ENCODE measurements around the gene TNFRSF1B.
"Not testable (repeated sequence)": the region's sequence is repeated elsewhere in the genome, so short reads cannot be mapped to it uniquely, and the experiment has no call there.

Gene TNFRSF1B

DNA sequence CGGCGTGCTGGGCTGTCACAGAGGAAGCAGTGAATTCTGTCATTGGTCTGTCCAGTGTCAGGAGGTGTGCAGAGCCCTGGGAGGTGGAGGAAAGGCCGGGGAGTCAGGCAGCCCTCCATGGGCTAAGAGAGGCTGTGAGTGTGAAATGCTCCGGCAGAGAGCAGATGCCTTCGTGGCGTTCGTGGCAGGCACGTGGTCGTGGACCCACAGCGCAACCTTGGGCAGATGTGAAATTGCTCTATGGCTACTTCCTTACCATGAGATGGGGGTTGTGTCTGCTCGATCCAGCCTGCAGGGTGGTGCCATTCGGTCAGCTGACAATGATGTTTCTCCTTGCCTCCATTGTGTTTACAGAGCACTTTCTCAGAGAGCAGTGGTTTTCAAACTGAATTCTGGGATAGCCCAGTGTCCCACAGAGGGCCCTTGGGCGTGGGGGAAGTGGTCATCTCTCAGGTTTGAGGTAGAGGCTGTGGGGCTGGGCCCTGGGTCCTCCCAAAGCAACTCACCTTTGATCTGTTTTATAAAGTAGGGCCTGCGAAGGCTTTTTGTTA is 27.9 kb downstream of the TNFRSF1B start:
- DNase-seq = no peak

DNA sequence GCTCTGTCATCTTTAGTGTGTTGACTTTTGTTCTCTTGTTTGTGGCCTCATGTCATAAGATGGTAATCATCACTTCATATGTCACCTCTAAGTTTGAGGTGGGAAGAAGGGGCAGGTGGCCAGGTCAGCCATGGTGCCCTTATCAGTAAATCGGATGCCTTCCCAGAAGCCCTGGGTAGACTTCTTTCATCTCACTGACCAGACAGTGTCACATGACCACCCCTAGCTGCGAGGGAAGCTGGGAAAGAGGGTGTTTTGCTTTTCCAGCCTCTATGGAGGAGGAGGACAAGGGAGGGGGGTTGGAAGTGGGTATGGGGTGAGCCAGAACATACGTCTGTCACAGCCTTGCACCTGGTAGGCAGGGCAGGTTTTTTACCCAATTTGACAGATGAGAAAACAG is 28.6 kb downstream of the TNFRSF1B start:
- no peak for DNase-seq

DNA sequence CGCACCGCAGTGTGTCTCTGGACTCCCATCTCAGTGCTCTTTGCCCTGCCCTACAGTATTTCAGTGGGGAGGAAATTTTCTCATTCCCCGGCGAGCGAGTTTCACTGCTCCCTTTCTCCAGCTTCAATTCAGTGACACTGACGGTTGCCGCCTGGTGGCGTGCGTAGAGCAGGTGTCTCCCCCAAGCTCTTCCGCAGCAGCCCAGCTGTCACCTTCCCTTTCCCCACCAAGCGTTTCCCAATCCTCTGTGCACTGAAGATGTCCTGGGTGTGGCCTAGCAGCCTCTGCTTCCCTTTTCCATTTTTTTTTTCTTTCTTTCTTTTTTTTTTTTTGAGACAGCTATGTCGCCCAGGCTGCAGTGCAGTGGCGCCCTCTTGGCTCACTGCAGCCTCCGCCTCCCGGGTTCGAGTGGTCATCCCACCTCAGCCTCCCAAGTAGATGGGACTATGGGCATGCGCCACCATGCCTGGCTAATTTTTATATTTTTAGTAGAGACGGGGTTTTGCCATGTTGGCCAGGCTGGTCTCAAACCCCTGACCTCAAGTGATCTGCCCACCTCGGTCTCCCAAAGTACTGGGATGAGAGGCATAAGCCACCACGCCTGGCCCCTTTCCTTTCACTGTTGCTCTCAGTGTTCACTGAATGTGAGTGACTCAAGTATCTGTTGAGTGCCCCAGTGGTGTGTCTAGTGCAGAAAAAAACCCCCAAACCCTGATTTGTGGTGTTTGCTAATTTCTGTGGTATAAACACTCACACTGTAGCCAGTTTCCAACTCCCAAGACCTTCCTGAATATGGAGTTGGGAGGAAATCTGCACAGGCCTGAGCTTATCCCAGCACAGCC is 30.1 kb downstream of the TNFRSF1B start:
- no peak for DNase-seq

DNA sequence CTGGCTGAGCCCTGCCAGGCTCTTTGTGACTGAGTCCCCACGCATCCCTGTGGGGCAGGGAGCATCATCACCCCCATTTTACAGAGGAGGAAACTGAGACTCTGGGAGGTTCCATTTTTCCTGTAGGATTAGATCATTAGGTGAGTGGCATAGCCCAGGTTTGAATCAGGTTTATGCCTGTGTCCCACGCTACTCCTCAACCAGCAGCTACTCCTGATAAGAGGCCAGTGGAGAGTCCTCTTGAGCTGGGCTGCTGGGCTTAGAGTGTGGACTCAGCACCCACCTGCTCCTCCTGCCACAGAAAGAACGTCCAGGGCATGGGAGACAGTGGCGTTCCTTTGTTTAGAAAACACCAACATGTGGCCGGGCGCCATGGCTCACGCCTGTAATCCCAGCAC is 30.7 kb downstream of the TNFRSF1B start:
- no peak for DNase-seq

DNA sequence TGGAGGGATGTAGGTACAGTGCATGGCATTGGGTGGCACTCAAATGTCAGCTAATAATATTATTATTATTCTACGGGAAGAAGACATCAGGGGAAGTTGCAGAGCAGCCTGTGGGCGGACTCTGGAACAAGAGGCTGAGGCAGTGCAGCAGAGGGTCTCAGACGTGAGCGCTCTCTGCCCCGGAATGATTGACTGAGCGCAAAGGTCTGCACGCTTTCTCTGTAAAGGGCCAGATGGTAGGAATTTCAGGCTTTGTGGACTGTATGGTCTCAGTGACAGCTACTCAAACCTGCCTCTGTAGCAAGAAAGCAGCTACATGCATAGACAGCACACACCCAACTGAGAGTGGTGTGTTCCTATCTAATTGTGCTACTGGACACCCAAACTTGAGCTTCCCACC is 33.4 kb downstream of the TNFRSF1B start:
- no peak for DNase-seq

DNA sequence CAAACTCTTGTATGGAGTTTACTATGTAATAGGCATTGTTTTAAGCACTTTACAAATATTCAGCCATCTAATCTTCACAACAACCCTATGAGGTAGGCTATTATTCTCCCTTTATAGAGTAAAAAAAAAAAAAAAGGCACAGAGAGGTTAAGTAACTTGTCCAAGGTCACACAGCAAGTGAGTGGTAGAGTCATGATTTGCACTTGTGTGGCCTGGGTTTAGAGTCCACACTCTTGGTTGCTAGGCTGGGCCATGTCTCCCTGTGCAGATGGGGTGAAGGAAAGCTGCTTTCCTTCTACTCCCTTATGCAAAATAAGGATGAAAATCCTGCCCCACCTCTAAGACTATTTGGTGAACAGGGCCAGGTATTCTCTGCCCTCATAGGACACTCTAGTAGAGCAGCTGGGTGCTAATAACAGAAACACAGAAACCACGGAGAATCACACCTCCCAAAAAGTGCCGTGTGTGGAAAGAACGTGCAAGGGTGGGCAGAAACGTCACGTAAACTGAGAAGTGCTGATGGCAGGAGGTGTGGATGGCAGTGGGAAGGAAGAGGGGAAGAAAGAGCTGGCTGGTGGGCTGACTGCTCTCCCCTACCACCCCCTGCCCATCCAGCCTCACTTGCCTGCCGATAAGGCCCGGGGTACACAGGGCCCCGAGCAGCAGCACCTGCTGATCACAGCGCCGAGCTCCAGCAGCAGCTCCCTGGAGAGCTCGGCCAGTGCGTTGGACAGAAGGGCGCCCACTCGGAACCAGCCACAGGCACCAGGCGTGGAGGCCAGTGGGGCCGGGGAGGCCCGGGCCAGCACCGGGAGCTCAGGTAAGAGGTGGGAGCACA is 34.8 kb downstream of the TNFRSF1B start:
- peak; percentile 46 for DNase-seq

DNA sequence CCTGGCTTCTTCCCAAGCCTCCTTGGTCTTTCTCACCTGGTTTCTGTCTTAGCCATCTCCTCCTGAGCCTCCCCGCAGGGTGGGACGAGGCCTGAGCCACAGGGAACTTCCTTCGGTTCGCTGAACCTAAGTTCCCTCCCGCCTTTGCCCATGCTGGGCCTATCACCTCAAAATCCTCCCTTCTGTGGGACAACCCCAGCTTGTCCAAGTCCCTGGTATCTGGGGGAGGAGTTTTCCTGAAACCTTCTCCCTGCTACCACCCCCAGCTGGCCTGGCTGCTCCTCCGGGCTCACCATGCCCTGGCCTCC is 35.4 kb downstream of the TNFRSF1B start:
- no peak for DNase-seq

DNA sequence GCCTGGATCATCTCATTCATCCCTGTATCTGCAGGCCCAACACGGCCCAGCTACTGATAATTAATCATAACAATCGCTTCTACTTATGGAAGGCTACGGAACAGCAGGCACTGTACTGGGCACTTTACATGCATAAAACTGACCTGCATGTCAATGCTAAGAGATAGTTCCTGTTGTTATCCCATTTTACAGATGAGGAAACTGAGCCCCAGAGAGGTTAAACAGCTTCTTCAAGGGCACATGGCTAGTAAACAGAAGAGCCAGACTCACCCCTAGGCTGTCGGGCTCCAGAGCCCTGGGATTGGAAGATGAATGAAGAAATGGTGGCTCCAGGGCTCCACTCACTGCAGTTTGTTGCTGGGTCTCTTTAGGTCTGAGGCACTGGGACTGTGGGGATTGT is 35.8 kb downstream of the TNFRSF1B start:
- DNase-seq = no peak

DNA sequence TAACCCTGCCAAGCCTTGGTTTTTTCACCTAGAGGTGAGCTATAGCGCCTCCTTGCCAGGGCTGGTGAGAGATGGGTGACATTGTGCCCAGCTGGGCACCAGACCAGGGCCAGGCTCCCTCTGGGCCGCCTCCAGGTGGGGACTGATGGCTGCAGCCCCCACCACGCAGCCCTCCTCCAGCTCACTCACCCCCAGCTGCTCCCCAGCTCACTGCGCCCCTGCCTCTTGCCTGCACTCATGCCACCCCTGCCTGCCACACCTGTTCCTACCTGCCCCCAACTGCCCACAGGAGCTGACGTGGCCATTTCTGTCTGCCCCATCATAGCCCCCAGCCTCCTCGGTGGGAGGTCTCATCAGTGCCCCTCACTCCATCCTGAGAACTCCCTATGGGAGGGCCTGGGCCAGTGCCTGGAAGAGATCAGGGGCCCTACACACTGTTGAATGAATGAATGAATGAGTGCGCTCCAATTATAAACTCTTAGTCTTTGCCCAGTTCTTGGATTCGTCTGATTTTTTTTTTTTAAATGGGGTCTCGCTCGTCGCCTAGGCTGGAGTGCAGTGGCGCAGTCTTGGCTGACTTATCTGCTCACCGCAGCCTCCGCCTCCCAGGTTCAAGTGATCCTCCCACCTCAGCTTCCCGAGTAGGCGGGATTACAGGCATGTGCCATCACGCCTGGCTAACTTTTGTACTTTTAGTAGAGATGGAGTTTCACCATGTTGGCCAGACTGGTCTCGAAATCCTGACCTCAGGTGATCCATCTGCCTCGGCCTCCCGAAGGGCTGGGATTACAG is 36.6 kb downstream of the TNFRSF1B start:
- DNase-seq = no peak

DNA sequence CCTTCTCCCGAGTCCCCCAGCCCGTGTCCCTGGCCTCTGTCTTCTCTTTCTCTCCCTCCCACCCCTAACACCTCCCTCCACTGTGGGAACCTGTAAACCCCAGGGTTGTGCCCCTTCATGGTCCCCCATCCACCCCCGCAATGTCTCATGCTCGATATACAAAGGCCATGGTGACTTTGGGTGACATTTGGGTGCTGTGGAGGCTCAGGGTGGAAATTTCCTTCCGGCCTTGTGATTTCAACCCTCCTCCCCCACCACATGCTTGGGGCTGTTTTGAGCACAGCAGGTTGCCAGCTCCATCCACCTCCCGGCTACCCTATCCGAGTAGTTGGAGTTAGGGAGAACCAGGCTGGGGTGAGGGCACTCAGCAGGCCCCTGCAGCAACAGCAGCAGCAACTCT is 37.3 kb downstream of the TNFRSF1B start:
- DNase-seq = peak; percentile 68

DNA sequence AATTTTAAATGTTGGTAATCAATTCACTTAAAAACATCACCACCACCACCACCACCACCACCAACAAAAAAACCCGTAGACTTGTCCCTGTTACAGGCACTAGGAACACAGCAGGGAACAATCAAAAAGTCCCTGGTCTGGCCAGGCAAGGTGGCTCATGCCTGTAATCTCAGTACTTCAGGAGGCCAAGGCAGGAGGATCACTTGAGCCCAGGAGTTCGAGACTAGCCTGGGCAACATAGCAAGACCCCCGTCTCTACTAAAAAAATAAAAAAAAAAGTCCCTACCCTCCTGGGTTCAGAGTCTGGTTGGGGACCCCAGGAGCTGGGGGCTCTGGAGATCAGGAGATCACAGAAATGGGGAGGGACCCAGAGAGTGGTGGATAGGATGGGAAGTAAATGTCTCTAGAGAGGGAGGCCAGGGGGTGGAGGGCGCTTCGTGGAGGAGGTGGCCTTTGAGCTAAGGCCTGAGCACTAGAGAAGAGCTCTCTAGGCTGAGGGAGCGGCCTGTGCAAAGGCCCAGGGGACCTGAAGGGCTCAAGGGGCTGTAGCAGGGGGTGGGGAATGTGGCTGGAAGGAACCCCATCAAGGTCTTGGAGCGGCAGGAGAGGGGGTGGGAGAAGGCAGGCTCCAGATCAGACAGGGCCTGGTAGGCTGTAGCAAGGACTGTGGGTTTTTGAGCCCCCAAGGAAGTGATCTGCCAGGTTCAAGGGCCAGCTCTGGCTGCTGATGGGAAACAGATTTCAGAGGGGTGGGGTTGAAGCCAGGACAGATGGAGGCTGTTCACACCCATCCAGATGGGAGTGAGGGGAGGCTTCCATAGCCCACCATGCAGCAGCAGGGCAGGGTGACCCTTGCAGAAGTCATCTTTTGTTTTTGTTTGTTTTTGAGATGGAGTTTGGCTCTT is 38.2 kb downstream of the TNFRSF1B start:
- DNase-seq = no peak

DNA sequence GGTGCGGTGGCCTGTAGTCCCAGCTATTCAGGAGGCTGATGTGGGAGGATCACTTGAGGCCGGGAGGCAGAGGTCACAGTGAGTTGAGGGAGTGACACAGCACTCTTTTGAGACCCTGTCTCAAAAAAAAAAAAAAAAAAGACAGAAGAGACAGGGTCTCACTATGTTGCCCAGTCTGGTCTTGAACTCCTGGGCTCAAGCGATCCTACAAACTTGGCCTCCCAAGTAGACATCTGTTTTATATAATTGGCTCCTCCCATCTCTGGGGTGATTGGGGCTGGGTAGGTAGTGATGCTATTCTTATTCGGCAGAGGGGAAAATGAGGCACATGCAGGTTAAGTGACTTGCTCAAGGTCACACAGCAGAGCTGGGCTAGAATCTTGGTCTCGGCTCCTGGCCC is 39.4 kb downstream of the TNFRSF1B start:
- DNase-seq = no peak

DNA sequence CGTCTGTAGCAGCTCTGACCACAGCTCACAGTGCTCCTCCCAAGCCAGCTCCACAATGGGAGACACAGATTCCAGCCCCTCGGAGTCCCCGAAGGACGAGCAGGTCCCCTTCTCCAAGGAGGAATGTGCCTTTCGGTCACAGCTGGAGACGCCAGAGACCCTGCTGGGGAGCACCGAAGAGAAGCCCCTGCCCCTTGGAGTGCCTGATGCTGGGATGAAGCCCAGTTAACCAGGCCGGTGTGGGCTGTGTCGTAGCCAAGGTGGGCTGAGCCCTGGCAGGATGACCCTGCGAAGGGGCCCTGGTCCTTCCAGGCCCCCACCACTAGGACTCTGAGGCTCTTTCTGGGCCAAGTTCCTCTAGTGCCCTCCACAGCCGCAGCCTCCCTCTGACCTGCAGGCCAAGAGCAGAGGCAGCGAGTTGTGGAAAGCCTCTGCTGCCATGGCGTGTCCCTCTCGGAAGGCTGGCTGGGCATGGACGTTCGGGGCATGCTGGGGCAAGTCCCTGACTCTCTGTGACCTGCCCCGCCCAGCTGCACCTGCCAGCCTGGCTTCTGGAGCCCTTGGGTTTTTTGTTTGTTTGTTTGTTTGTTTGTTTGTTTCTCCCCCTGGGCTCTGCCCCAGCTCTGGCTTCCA is 40.1 kb downstream of the TNFRSF1B start:
- no peak for DNase-seq

DNA sequence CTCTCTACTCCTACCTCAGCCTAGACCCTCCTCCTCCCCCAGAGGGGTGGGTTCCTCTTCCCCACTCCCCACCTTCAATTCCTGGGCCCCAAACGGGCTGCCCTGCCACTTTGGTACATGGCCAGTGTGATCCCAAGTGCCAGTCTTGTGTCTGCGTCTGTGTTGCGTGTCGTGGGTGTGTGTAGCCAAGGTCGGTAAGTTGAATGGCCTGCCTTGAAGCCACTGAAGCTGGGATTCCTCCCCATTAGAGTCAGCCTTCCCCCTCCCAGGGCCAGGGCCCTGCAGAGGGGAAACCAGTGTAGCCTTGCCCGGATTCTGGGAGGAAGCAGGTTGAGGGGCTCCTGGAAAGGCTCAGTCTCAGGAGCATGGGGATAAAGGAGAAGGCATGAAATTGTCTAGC is 41.5 kb downstream of the TNFRSF1B start:
- no peak for DNase-seq

DNA sequence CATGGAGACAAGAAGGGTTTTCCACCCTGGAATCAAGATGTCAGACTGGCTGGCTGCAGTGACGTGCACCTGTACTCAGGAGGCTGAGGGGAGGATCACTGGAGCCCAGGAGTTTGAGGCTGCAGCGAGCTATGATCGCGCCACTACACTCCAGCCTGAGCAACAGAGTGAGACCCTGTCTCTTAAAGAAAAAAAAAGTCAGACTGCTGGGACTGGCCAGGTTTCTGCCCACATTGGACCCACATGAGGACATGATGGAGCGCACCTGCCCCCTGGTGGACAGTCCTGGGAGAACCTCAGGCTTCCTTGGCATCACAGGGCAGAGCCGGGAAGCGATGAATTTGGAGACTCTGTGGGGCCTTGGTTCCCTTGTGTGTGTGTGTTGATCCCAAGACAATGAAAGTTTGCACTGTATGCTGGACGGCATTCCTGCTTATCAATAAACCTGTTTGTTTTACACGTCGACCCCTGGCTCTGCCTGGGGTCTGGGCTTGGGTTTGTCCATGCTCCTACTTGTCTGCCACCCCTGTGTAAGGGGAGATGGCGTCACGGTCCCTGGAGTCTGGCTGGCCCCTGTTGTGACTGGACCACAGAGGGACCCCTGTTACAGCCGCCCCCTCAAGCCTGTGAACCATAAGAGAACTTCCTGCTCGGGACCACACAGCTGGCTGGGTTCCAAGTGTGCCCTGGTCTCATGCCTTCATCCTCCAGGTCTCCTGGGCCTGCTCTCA is 42.1 kb downstream of the TNFRSF1B start:
- peak; percentile 90 for DNase-seq

DNA sequence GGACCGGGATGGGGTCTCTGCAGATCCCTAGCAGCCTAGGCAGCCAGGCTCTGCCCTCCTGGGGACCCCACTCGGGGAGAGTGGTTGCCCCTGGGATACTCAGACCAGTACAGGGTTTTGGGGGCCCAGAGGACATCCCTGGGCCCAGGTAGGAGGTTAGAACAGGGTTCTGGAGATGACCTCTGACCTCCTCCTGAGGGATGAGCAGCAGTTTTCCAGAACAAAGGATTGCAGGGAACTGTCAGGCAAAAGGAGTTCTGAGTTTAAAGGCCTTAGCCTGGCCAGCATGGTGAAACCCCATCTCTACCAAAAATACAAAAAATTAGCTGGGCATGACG is 42.7 kb downstream of the TNFRSF1B start:
- no peak for DNase-seq

DNA sequence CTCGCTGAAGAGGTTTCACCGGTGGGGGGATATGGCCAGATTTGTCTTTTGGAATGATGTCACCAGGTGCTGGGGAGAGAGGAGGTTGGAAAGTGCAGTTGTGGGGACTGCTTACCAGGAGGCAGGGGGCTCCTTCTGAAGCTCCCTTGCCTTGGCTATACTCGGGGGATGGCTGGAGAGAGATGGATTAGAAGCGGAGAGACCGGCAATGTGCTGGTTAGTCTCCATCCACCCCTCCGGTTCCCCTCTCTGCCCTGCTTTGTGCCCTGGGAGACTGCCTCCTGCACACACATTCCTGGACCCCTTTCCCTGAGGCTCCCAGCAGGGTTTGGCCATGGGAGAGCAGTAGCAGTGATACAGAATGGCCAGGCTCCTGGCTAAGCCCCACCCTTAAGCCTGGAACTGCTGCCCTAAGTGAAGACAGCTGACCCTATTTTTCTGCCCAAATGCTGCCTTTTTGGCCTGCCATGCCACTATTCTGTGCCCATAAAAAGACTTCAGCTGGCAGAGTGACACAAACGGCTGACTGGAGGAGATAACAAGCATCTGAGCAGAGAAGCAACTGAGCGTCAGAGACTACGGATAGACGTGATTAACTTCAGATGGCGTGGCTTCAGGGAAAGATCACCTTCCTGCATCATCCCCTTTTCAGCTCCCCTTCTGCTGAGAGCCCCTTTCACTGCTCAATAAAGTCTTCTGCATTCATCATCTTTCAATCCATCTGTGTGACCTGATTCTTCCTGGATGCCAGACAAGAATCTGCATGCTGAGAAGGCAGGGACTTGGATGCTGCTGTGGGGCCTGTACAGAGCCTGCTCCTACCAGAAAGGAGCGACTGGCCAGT is 48.5 kb downstream of the TNFRSF1B start:
- no peak for DNase-seq

DNA sequence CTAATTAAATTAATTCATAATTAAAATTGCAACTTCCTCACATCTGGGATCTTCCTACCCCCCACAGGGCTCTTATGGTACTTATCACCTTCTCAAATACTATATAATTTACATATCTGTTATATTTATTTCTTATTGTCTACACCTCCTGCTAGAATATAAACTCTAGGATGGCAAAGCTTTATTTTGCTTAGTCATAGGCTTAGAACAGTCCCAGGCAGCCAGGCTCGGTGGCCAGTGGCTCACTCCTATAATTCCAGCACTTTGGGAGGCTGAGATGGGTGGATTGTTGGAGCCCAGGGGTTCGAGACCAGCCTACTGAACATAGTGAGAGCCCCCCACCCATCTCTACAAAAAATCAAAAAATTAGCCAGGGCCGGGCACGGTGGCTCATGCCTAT is 53.0 kb downstream of the TNFRSF1B start:
- no peak for DNase-seq

DNA sequence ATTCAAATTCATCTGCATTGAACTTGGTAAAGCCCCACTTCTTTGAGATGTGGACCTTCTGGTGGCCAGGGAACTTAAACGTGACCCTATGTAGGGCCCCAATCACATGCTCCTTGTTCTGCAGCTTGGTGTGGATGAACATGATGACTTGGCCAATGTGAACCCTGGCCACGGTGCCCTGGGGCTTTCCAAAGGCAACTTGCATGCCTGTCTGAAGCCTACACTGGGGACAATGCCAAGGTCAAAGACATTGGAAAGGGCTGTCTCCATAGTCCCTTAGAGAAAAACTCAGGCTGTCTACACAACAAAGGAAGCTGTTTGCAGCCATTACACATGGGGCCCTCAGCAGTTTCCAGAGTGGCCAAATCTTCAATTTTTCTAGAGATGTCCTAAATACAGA is 54.1 kb downstream of the TNFRSF1B start:
- no peak for DNase-seq

DNA sequence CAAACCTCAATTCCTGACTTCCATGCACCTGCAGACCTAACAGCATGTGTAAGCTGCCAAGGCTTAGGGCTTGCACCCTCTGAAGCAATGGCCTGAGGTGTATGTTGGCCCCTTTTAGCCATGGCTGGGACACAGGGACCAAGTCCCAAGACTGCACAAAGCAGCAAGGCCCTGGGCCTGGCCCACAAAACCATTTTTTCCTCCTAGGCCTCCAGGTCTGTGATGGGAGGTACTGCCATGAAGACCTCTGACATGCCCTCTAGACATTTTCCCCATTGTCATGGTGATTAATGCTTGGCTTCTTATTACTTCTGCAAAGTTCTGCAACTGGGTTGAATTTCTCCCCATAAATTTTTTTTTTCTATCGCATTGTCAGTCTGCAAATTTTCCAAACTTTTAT is 55.9 kb downstream of the TNFRSF1B start:
- DNase-seq = not testable (repeated sequence)
